Measurements from ENCODE around the gene RHEBL1. TPM values are rescaled to one million over a fixed set of nuclear protein-coding genes. Genes with fewer than 3 reads are reported as not detected.

The RHEBL1 gene
- total RNA-seq, 1 experiment from 2014 or later: 4.3 TPM

DNA sequence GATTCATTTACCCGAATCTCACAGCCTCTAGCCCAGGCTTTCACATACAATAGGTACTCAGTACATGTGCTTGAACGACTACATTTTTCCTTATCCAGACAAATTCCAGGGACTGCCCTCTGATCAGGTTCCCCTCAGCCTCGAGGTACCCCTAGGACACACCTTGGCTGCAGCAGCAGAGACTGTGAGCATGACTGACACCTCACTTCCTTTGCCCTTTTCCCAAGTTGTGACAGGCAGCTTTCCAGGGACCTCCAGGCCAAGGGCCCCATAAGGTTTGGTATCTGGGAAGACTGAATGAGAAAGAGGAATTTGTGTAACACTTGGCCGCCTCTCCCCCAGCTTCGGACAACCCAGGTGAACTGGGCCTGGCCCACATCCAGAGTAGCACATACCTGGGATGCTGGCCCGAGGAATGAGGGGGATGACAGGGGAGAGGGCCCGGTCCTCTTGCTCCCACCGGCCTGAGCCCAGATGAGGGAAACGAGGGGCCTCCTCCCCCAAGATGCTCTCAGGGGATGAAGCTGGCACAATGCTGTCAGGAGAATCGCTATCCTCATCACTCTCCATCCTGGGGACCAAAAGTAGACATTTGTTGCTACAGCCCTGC, 41.0 kb downstream of the RHEBL1 start:
- in situ Hi-C loops (cut with HindIII; ENCODE audit: low pct_unique_long_range_greater_than_20kb, low sequenced_read_pairs): no loop called here
- no peak for DNase-seq (ENCODE audit: low read depth)

DNA sequence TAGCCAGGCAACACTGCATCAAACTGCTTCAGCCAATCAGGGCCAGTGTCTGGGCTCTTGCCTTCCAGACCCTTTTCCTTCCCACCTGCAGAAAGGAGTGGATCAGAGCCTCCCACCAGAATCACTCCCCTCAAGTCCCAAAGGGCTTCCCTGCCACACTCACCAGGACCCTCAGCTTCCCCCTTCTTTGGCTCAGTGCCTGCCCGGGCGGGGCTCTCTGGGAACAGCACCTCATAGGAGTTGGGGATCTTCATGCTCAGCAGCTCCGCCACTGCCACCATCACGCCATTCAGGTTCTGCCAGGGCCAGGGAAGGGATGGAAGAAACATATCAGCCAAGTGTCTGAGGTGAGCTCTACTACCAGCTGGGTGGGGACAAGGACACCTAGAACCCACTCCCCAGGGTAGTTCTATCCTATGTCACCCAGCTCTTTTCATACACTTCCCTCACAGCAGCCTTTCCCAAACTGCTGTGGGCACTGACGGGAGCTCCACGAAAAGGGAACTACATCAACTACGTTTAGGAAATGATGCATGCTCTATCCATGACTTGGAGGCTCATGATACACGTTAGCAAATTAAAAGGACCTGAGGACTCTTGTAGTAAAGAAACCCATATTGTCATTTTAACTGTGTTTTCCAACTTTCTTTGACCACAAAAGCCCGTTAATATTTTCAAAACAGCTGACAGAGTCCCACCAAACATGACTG, 41.8 kb downstream of the RHEBL1 start:
- in situ Hi-C loops (cut with HindIII; ENCODE audit: low pct_unique_long_range_greater_than_20kb, low sequenced_read_pairs): no loop called here
- no peak for DNase-seq (ENCODE audit: low read depth)

DNA sequence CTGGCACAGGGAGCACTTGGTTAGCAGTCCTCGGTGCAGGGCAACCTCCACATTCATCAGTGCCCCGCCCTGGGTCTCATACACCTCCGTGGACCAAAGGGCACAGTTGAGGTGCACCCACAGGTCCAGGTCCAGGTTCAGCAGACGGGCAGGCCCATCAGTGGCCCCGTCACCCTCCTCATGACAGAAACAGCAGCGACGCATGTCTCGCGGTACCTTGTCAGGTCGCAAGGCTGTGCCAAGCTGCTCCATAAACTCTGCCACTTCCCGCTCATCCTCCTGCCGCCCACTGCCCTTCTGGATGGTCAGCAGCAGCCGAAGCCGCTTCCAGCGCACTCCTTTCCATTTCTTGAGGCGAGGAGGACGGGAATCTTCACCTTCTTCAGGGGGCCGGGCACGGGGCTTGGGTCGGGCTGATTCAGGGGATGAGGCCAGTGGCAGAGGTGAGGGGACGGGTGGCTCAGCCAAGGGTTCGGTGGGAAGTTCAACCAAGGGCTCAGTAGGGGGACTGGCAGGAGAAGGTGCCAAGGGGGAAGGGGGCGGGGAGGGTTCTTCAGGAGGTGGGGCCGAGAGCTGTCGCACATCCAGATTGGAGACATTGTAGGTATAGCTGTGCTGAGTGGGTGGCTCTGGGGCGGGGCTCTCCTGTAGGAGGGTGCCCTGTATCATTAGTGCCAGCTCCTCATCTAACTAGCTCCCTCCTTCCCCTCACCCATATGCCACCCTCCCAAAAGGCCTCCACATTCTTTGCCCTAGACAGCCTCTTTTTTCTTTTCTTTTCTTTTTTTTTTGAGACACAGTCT, 42.9 kb downstream of the RHEBL1 start:
- DNase-seq (ENCODE audit: low read depth): no peak
- in situ Hi-C loops (cut with HindIII; ENCODE audit: low pct_unique_long_range_greater_than_20kb, low sequenced_read_pairs): no loop called here

DNA sequence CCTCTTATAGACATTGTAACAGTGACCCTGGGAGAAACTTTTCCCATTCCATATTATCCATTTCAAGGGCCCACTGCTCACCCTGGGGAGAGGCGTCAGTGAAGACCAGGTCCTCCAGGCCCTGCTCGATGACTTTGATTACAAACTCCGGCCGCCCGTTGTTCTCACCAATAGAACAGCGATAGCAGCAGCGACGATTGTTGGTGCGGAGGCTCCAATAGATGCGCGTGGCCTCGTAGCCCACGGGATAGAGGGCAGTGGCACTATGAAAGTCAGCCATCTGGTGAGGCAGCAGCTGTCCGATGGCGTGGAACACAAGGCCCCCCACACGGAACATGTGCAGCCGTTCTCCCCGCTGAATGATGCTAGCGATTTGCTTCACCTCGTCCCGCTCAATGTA, 43.7 kb downstream of the RHEBL1 start:
- in situ Hi-C loops (cut with HindIII; ENCODE audit: low pct_unique_long_range_greater_than_20kb, low sequenced_read_pairs): no loop called here
- no peak for DNase-seq (ENCODE audit: low read depth)

DNA sequence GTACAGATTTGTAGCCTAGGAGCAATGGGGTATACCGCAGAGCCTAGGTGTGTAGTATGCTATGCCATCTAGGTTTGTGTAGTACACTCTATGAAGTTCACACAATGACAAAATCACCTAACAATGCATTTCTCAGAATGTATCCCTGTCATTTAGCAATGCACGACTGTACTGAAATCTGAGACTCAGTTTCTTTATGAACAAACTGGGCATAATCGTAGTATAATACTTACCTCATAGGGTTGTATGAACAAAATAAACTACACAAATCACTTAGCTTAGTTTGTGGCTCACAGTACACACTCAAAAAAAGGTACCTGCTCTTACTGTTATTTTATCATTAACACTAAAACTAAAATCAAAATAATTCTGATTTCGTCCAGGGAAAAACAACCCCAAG, 44.3 kb downstream of the RHEBL1 start:
- in situ Hi-C loops (cut with HindIII; ENCODE audit: low pct_unique_long_range_greater_than_20kb, low sequenced_read_pairs): no loop called here

DNA sequence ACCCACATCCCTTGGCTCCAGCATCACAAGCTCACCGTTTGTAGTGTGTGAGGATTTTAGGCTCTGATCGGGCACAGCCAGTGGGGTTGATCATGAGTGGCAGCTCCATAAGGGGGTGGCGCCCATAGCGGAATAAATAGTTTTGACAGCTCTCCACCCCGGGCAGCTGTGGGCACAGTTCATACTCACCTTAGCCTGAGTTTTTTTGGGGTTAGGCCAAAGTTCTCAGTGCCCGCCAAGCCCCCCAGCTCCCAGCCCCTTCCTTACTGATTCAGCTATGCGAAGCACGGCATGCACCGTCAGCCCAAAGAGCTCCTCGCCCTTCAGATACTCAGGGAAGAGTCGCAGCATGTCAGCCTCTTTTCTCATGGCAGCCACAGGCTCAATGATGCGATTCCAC, 45.2 kb downstream of the RHEBL1 start:
- DNase-seq (ENCODE audit: low read depth): no peak
- in situ Hi-C loops (cut with HindIII; ENCODE audit: low pct_unique_long_range_greater_than_20kb, low sequenced_read_pairs): no loop called here

More for the DNA sequence above, 44.3 kb downstream of the RHEBL1 start:
- no peak for DNase-seq (ENCODE audit: low read depth)

DNA sequence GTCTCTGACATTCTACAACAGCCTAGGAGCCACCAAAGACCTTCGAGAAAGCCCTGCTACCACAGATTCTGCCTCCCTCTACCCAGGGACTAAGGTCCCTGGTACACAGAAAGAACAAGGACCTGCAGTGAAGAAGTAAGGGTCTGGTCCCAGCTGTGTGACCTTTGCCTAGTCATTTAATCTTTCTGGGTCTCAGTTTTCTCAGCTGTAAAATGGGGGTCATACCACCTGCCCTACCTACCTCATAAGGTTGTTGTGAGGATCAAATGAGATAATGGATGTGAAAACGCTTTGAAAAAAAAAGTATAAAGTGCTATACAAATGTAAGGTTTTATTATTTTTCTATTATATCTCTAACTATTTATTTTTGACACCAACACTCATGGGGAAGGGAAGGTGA, 46.0 kb downstream of the RHEBL1 start:
- DNase-seq (ENCODE audit: low read depth): no peak
- in situ Hi-C loops (cut with HindIII; ENCODE audit: low pct_unique_long_range_greater_than_20kb, low sequenced_read_pairs): no loop called here

DNA sequence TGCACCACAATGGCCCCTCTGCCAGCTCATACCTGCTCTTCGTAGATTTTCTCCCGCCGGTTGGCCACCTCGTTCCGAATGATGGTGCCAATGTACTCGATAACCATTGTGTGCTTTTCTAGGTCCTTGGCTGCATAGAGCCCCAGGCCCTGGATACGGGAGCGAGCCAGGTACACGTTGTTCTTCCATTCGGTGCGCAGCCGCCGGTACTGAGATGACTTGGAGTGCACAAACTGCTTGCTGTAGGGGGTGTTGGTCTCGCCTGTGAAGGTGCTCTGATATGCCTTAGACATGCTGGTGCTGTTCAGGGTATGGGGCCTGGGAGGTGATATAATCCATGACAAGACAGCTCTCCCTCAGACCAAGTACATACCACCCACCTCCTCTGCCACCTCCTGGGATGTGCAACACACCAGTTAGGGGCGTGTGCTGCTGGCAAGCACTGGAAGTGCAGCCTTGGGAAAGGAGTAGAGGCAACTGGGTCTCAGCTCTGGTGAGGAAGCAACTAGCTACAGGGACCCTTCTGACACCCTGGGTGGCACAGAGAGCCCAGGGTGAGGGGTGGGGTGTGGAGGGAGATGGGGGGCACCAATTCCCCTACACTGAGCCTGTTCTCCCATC, 47.1 kb downstream of the RHEBL1 start:
- in situ Hi-C loops (cut with HindIII; ENCODE audit: low pct_unique_long_range_greater_than_20kb, low sequenced_read_pairs): no loop called here

DNA sequence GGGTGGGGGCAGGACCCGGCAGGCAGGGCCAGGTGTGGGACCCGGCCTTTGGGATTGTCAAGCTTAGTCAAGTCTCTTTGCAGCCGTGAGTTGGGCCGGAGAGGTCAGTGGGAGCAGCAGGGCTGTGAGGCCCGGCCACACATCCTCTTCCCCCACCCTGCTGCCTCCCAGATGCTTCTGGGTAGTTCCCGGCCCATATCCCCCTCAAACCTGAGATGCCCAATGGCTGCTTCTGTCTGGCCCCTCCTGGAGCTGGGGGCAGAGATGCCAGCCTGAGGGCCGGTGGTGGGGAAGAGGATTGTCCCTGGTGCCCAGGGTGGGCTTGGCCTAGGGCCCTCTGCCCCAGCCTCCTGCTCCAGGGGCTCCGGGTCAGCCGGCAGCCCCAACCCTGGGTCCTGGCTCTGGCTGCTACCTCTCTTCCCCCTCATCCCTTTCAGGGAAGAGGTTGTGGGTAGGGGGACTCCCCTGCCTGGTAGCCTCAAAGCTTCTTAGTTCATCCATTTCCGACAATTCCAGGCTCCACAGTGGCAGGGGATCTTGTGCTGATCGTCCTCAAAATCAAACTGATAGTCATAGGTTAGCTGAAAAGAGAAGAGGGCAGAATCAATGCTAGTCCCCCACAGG, 48.4 kb downstream of the RHEBL1 start:
- DNase-seq (ENCODE audit: low read depth): no peak
- in situ Hi-C loops (cut with HindIII; ENCODE audit: low pct_unique_long_range_greater_than_20kb, low sequenced_read_pairs): no loop called here

More for the DNA sequence above, 47.1 kb downstream of the RHEBL1 start:
- no peak for DNase-seq (ENCODE audit: low read depth)

DNA sequence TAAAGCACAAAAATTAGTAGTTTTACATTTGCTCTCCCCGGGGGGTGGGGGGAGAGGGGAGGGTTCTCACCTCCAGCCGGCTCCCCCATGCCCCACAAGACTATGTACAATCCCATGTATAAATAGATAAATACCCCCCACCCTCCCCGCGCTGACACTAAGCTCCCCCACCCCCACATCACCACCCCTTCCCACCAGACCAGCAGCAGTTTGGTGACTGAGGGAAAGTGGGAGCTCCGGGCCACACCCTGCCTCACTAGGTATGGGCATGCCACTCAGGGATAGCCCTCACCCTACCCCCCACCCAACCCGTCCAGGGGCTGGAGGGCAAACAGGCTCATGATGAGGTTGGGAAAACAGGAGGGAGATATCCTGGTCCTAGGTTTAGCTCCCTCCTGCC, 49.3 kb downstream of the RHEBL1 start:
- DNase-seq (ENCODE audit: low read depth): no peak
- in situ Hi-C loops (cut with HindIII; ENCODE audit: low pct_unique_long_range_greater_than_20kb, low sequenced_read_pairs): no loop called here

DNA sequence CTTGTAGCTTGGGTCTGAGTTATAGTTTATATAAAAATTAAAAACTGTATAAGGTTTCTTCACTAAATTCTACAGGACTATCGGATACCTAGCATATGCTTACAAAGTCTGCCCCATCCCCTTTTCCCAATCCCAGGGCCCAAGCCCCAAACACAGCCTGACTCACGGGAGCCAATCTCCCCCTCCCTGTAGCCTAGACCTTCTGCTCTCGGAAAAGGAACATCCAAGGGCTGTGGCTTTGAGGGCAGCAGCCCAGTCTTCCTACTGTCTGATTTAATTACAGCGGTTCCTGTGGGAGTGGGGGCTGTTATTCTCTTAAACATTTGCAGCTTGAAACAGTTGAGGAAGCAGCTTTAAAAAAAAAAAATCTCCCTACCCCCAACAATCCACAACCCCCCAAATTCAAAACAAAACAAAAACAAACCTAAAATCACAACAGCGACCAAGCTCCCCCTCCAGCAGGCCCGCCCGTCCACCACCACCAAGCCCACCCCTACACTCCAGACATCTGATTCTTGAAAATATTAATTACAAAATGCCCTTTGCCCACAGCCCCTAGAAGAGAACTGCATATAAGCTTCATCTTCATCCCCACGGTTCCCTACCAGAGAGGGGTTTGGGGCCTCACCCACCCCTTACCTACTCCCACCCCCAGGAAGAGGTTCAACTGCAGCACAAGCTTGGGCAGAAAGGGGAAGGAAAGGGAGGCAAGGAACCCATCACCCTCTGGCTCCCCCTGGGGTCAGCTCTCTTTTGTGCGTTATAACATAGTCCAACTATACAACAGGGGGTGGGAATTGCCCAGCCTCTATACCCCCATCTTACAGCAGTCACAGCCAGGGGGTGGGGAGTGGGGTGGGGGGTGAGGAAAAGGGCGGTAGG, 50.1 kb downstream of the RHEBL1 start:
- in situ Hi-C loops (cut with HindIII; ENCODE audit: low pct_unique_long_range_greater_than_20kb, low sequenced_read_pairs): no loop called here
- peak; percentile 18 for DNase-seq (ENCODE audit: low read depth)

DNA sequence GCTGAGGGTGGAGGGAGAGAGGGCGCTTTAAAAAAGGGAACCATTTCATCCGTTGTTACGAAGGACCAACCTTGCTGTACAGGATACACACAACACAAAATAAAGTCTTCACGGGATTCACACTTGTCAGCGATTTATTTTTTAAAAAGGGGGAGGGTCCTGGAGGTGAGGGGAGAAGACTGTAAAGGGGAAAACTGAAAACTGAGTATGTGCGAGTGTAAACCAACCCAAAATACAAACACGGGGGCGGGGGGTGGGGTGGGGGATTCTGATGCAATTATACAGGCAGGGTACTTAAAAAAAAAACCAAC, 50.7 kb downstream of the RHEBL1 start:
- in situ Hi-C loops (cut with HindIII; ENCODE audit: low pct_unique_long_range_greater_than_20kb, low sequenced_read_pairs): no loop called here
- no peak for DNase-seq (ENCODE audit: low read depth)

DNA sequence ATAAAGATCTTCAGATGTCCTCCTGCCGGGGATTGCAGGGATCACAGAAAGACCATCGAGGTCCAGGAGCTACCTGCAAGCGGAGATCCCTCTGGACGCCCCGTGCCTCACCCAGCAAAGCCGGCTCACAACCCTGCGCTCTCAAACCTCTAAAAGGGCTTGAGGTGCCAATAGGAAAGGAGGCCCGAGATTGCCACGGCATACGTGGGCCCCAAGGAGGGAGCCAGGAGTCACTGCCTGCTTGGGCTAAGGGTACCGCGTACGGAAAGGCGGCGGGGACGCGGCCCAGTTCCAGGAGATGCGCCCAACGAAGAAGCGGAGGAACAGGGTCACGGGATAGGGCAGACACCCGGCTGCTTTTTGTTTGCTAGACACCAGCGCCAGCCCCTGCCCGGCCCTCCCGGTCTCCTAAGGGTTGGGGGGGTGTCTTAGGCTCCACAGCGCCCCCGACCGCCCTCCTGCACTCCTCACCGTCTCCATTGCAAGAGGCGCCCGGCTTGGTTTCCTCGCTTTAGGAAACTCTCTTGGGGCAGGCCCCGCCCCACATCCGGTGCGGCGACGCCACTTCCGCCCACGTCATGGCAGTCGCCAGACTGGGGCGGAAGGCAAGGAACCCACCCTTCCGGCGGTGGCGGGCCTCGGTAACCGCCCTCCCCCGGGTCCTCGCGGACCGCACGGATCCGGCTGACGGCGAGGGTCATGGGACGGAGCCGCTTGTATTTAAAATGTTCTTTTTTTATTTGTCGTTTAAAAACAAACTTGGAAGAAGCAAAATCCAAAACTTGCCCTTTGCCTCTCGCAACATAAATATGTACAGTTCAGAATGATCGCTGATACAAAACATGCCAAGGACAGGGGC, 51.3 kb downstream of the RHEBL1 start, which contains the start of gene PRKAG1:
TSS of gene PRKAG1 (minus strand) at position 516 of the 859 bp plus-strand sequence. CDS start at position 480, 36 bp downstream.
- DNase-seq (ENCODE audit: low read depth): peak; percentile 97
- in situ Hi-C loops (cut with HindIII; ENCODE audit: low pct_unique_long_range_greater_than_20kb, low sequenced_read_pairs): no loop called here

DNA sequence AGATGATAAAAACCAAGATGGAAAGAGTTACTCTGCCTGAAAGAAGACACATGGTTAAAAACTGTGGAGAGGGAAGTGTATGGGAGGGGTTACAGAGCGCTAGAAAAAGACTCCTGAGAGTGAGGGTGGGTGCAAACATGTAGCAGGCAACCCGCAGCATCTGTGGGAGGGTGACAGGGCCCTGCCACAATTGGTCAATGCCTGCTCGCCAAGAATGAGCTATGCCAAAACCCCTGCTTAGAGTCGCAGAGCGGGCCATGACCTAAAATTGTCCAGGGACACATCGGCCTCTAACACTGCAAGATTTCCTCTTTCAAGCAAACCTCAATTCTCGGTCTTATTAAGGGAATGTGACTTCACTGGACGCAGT, 51.9 kb downstream of the RHEBL1 start:
- DNase-seq (ENCODE audit: low read depth): no peak
- in situ Hi-C loops (cut with HindIII; ENCODE audit: low pct_unique_long_range_greater_than_20kb, low sequenced_read_pairs): no loop called here

DNA sequence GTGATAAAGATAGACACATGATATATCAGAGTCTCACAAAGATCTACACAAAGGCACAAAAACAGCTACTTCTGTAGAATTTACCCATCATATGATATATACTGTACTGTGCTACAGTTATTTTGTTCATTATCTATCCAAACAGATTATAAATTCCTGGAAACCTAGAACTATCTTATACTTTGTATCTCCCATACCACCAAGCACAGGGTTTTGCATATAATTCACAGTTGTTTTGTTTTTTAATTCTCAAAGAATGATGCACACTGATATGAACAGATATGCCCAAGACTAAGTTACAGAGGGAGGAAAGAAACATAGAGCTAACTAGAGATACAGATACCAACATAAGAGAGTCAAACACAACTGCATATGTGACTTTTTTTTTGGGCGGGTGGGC, 54.6 kb downstream of the RHEBL1 start:
- in situ Hi-C loops (cut with HindIII; ENCODE audit: low pct_unique_long_range_greater_than_20kb, low sequenced_read_pairs): no loop called here
- no peak for DNase-seq (ENCODE audit: low read depth)
